Tibial artery (tissue), 4 donors: ENCODE results near the gene CTNNA2.

Experiments
- DNase-seq, 2 donors: peaks; one replicate each; pipeline ENCODE4 v3.0.0-alpha.2; 2019
- H3K27ac ChIP-seq, 2 donors: fragments of 200-600 bp; sonication (generic) in 1 of 2; 1 replicate in 1 of 2; 2 replicates in 1 of 2; pipeline ENCODE4 v1.5.1; 2018 to 2019; ENCODE audit warnings: mild to moderate bottlenecking in 1 of 2
- H3K27me3 ChIP-seq, 2 donors: fragments of 200-600 bp; sonication (generic) in 1 of 2; one replicate each; pipeline versions ENCODE4 v1.5.1 to v1.6.0; 2016 to 2019
- H3K36me3 ChIP-seq, 3 donors: fragments of 200-600 bp; sonication (generic) in 2 of 3; one replicate each; pipeline ENCODE4 v1.5.1; 2016 to 2019; ENCODE audit warnings: mild to moderate bottlenecking in 2 of 3
- H3K4me1 ChIP-seq, 4 donors: fragments of 200-600 bp; sonication (generic) in 2 of 4; 1 replicate in 3 of 4; 2 replicates in 1 of 4; pipeline ENCODE4 v1.5.1; 2016 to 2019
- H3K4me3 ChIP-seq, 2 donors: fragments of 200-600 bp; sonication (generic) in 1 of 2; 1 replicate in 1 of 2; 2 replicates in 1 of 2; pipeline ENCODE4 v1.5.1; 2018 to 2019; ENCODE audit warnings: mild to moderate bottlenecking in 2 of 2
- H3K9me3 ChIP-seq, 3 donors: fragments of 200-600 bp; sonication (generic) in 1 of 3; one replicate each; pipeline ENCODE4 v1.5.1; 2016 to 2019
- intact Hi-C: fragments of 100-400 bp; cut with DNase I; formaldehyde crosslinking; loops from one replicate; pipeline ENCODE4 v1.15.0; 2023; ENCODE audit warnings: low total_unique reads
- TF ChIP-seq, protein P1 (sequence below), 2 experiments: fragments of 200-600 bp in 1 of 2; fragments of 450-650 bp in 1 of 2; IDR thresholded peaks; one replicate each; pipeline ENCODE4 v1.5.1; 2017 to 2019; ENCODE audit warnings: antibody characterized with exemption in 2 of 2, mild to moderate bottlenecking in 1 of 2, moderate library complexity in 1 of 2

CTNNA2 gene

DNA sequence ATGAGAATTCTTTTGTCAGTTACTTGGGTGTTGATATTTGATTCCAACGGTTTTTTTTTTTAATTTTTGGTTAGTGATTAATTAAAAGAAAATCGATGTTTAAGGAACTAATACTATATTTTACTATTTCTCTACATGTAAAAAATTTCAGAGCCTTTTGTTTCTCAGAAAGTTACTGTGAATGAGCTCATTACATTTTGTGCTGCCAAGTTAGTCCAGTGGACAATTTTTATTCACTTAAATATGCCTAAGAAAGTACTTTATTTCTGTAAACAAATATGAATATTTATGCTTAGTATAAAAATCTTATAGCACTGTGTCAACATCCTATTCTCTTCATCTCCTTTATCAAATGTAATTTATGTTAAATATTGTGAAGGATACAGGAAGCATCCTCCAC, 309.3 kb downstream of the CTNNA2 start:
- Histone ChIP-seq H3K27me3 (no peaks in the 10 kb centered on the region), H3K36me3 (no peaks in the 10 kb centered on the region), H3K4me1 (no peaks in the 10 kb centered on the region), H3K27ac (no peak overlapping the region), H3K9me3 (no peaks in the 10 kb centered on the region), H3K4me3 (no peak overlapping the region)
- DNase-seq: no peak
- intact Hi-C loops: no loop called here
- TF ChIP-seq, protein P1, sequence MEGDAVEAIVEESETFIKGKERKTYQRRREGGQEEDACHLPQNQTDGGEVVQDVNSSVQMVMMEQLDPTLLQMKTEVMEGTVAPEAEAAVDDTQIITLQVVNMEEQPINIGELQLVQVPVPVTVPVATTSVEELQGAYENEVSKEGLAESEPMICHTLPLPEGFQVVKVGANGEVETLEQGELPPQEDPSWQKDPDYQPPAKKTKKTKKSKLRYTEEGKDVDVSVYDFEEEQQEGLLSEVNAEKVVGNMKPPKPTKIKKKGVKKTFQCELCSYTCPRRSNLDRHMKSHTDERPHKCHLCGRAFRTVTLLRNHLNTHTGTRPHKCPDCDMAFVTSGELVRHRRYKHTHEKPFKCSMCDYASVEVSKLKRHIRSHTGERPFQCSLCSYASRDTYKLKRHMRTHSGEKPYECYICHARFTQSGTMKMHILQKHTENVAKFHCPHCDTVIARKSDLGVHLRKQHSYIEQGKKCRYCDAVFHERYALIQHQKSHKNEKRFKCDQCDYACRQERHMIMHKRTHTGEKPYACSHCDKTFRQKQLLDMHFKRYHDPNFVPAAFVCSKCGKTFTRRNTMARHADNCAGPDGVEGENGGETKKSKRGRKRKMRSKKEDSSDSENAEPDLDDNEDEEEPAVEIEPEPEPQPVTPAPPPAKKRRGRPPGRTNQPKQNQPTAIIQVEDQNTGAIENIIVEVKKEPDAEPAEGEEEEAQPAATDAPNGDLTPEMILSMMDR (IDR thresholded peaks at IDR 0.05): no peak

DNA sequence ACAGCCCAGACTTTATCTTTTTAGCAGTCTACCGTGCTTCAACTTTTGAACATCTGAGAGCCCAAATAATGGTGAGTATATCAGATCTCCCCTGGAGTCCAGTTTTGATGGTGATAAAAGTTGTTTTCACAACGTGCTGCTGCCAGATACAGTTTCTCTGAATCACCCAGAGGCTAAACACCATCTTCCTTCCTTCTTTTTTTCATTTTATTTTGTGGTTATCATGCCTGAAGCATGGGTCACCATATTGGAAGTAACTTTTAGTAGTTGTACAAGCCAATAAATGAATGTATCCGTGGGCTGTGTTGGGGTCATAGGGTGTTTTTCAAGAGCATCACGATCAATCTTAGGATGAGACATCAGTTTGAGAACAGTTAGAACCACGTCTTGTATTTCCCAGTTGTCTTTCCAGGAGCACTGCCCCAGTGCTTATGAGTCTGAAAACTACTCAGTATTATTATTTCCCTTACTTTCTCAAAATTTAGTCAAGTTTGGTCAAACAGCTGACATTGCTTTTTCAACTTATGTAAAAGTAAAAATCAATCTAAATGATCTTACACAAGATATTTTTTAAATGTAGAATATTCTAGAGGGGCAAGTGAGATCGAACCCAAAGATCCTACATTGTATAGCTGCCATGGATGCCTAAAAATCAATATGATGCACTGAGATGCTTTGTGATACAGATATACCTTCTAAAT, 311.4 kb downstream of the CTNNA2 start:
- no peak overlapping the region for H3K27ac ChIP-seq
- DNase-seq: no peak
- no peak overlapping the region for H3K4me3 ChIP-seq
- H3K4me1 ChIP-seq: no peaks in the 10 kb centered on the region
- intact Hi-C loops: no loop called here
- TF ChIP-seq, protein P1 (IDR thresholded peaks at IDR 0.05): no peak
- no peaks in the 10 kb centered on the region for H3K36me3 ChIP-seq
- H3K27me3 ChIP-seq: no peaks in the 10 kb centered on the region
- no peaks in the 10 kb centered on the region for H3K9me3 ChIP-seq

DNA sequence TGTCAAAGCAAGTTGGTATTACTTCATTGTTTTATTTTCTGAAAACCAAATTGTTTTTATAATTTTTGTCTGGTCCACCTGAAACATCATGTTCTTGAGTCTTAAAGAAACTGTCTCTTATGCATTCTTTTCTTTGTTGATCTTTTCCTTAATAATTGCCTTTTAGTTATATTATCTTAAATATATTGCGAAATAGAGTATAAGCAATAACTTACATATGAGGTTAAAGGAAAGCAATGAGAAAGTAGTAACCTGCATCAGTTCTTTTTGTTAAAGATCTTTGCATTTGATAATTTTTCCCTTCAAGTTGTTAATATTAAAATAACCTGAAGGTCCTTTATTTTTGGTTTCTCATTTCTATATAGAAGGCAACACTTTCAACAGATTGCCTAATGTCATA, 315.0 kb downstream of the CTNNA2 start:
- Histone ChIP-seq H3K36me3 (no peaks in the 10 kb centered on the region), H3K4me1 (no peaks in the 10 kb centered on the region), H3K27ac (no peak overlapping the region), H3K27me3 (no peaks in the 10 kb centered on the region), H3K9me3 (no peaks in the 10 kb centered on the region), H3K4me3 (no peak overlapping the region)
- DNase-seq: no peak
- TF ChIP-seq, protein P1 (IDR thresholded peaks at IDR 0.05): no peak
- intact Hi-C loops: no loop called here

GRCh38 chr2:79830501-79830900, 317.6 kb downstream of the CTNNA2 start:
- no peaks in the 10 kb centered on the region for H3K36me3 ChIP-seq
- no peak overlapping the region for H3K27ac ChIP-seq
- no peaks in the 10 kb centered on the region for H3K4me1 ChIP-seq
- no peaks in the 10 kb centered on the region for H3K27me3 ChIP-seq
- H3K9me3 ChIP-seq: no peaks in the 10 kb centered on the region
- no peak for DNase-seq
- TF ChIP-seq, protein P1 (IDR thresholded peaks at IDR 0.05): no peak
- intact Hi-C loops: no loop called here
- no peak overlapping the region for H3K4me3 ChIP-seq

GRCh38 chr2:79831961-79832360, 319.1 kb downstream of the CTNNA2 start:
- Histone ChIP-seq H3K4me1 (no peaks in the 10 kb centered on the region), H3K9me3 (no peaks in the 10 kb centered on the region), H3K27me3 (no peaks in the 10 kb centered on the region), H3K4me3 (no peak overlapping the region), H3K27ac (no peak overlapping the region), H3K36me3 (no peaks in the 10 kb centered on the region)
- intact Hi-C loops: no loop called here
- TF ChIP-seq, protein P1 (IDR thresholded peaks at IDR 0.05): no peak
- DNase-seq: no peak
